GM19463 (cell line): ENCODE data around the gene CPEB4.

ENCODE experiments used
- ATAC-seq: cut with Tn5 transposase; IDR thresholded peaks from one replicate; pipeline ENCODE4 v1.9.1; 2021; ENCODE audit warnings: mild to moderate bottlenecking, moderate library complexity; ENCODE audit not compliant: unreplicated experiment

The CPEB4 gene

DNA sequence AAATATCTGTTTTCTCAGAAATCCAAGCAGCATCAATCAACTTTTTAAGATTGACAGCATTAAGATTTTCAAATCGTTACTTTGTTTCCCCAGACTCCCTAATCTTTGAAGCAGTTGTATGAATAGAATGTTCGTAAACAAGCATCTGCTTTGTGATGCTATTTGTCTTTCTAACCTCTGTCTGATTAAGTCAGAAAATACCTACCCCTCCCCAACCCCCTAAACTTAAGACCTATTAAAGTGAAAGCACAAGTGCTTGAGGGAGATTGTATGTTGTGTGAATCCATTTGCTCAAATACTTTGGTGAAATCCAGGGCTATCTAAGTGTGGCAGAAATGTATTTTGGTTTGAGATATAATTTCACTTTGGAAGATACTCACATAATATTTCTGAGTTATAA is 53.0 kb downstream of the CPEB4 start:
- ATAC-seq, result no peak

DNA sequence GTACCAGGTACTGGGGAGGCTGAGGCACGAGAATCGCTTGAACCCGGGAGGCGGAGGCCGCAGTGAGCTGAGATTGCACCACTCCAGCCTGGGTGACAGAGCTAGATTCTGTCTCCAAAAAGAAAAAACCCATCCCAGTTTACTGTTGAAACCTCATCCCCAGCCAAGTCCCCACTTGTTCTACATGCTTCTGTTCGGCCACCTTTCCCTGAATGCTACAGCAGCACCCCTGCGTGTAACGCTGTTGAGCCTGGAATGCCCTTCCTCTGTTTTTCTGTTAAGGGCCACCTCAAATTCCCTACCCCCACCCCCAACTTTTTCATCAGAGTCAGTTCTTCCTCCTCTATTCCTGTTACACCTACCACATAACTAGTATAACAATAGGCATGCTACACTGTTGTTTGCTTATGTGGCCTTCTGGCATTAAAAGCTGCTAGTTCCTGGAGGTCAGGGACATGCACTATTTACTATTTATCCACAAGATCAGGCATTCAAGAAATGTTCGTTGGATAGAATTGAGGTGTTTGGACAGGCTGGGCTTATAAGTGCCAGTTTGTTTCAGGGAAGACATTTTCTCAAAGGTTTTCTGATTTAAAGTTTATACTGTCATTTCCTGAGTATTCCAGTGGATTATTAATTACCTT is 53.7 kb downstream of the CPEB4 start:
- no peak for ATAC-seq

DNA sequence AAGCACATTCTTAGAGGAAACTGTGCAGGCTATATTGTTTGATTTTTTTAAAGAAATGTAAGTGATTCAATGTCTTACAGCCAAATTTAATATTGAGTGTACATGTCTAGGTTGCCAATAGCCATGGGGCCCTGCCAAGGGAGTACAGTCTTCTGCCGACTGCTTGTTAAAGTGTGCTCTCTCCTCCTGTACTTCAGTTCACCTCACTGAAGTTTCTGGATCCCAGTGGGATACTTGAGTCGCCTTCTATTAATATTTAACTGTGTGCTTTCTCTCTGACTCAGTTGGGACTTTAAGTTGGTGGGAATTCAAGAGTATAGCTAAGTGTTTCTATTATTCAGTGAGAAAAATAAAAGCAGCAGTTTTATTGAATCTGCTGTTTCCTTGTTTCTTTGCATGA is 56.4 kb downstream of the CPEB4 start:
- no peak for ATAC-seq

DNA sequence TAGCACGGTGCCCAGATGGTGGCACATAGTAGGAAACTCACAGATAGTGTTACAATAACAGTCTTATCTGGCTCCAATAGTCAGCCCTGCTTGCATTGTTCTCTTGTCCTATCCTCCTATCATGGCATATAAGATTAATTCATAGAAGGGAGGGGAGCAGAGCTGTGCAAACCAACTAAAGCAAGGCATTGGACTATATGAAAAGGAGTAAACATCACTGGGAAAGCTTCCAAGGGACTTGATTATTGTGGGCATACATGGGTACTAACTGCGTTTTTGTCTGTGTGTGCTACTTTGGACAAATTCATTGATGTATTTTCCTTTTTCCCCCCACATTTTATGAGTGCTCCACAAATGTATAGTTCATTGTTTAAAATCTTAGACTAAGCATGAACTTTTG is 57.0 kb downstream of the CPEB4 start:
- no peak for ATAC-seq

DNA sequence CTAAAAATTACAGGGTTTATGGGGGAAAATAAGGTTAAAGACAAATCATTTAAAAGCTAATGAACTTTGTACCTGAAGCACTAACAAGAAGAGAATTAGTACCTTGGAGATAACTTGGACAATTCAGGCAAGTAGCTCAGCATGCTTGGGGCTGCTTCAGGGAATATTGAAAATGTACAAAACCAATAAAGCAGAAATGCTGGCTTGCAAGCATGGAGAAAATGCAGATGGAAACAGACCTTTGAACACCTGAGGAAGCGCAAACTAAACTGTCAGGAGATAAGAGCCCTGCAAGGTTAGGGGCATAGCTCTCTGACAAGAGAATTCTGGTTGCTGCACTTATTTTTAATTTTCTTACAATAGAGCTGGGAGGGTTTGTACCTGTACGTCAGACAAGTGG is 58.2 kb downstream of the CPEB4 start:
- ATAC-seq, result no peak

DNA sequence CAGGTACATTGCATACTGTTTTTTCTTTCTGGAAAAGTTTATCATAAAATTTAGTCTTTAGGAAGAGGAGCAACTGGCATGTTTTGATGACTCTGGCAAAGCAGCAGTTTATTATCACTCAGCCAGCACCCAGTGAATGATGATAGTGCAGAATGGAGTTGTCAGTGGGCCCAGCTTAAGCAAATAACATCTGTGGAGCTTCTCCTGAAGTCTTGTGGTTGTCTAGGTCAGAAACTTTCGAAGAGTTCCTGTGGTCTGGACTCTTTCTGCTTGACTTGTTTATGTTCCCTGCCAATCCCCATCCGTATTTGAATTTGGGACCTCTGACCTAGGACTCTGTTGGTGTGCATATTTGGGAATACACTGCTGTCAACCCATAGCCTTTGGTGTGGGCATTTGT is 62.7 kb downstream of the CPEB4 start:
- no peak for ATAC-seq

DNA sequence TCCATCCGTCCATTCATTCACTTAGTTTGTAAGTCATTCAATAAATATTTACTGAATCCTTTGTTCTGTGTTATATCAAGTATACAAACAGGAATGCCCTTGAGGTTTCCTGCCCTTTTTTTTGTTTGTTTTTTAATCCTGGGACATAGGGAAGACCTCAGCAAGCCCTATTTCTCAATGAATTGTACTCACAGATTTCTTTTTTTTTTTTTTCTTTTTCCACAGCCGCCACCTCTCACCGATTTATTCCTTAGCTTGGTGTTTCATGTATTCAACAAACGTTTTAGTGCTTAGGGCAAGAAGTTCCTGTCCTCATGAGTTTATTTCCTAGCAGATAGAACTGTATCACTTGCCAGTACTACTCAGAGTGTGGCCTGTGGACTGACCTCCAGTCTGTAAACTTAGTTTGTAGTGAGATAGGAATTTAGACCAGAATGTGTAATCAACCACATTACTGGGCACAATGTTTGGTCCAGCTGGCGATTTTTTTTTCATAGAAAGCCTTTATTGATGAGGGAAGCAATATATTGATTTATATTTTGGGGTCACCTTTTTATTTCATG is 65.5 kb downstream of the CPEB4 start:
- no peak for ATAC-seq

DNA sequence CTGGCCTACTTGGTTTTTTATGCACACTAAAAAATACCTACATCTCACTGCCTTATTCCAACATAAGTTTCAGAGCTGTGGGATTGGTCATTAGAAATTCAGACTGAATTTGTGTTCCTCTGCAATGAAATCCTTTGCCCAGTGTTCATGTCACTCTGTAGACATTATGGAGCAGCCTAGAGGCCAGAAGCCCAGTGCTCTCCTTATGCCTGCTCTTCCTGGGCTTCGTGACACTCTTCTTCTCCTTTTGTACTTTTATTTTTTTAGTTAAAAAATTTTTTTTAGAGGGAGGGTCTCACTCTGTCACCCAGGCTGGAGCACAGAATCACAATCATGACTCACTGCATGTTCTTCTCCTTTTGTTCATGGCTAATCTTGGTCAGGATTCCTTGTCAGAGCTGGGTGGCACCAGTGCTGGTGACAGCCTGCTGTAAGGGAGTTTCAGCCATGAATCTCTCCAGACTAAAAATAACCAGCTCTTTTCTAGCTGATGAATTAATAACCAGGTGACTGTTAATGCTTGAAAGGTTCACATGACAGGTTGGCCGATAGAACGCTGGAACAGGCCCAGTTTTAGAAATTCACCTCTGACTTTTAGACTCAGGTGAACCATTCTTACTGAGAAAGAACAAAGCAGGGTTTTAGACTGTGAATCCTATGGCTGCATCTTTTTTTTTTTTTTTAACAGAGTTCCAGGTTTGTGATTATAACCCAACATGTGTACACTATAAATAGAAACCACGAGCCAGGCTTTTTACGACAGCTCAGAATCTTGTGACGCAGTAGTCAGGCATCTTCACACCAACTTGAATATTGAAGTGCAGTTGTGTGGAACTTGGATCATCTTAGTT is 66.7 kb downstream of the CPEB4 start:
- peak; percentile 86 for ATAC-seq

DNA sequence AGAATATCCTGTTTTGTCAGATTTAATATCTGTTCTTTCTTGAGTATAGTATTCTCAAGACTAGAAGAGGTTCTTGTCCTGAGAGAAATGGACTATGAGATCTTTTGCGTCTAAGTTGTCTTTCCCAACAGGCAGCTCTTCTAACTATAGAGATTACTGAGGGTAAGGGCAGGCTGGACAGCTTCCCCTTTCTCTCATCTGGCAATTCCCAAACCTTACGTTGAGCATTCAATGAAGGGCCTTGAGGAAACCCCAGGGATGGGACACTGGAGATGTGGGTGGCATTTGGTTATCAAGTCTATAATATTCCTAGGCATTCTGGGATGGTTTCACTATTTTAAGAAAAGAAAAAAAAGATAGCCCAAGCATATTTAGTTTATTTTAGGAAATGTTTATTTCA is 72.8 kb downstream of the CPEB4 start:
- no peak for ATAC-seq

DNA sequence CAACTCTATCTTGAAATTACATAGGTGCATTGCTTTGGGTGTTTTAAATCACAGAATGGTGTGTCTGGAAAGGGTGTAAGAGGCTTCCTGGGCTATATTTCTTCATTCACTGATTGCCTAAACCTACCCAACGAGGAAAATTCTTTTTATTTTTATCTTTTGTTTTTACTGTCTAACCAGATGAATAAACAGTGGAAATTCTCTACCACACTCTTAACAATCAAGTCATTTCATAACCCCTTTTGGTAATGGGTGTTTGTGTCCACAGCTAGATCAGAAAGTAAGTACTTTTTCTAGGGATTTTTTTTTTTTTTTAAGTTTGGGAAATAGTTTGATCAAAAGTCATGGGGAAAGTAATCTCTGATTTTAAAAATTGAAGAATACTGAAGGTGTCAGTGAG is 73.3 kb downstream of the CPEB4 start:
- no peak for ATAC-seq

DNA sequence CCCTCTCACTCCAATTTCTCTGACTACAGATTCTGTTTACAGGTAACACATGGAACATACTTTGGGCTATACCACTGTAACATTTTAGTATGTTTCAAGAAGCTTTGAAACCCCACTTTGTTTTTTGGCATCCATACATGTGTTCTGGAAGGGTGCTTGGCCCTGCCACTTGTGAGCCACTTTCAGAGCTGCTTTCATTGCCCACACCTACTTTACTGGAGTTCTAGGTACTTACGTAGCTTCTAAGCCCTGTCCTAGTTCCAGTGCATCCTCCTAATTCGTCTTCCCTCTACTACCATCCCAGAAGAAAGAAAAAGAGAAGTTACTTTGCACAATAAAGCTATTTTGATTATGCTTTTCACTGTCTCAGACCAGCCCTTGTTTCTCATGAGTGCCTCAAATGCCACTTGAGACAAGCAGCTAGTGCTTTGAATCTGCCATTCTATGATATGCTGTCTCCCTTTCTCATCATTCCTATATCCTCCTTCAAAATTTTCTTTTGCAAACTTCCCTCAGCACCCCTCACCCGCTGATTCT is 74.4 kb downstream of the CPEB4 start:
- no peak for ATAC-seq

DNA sequence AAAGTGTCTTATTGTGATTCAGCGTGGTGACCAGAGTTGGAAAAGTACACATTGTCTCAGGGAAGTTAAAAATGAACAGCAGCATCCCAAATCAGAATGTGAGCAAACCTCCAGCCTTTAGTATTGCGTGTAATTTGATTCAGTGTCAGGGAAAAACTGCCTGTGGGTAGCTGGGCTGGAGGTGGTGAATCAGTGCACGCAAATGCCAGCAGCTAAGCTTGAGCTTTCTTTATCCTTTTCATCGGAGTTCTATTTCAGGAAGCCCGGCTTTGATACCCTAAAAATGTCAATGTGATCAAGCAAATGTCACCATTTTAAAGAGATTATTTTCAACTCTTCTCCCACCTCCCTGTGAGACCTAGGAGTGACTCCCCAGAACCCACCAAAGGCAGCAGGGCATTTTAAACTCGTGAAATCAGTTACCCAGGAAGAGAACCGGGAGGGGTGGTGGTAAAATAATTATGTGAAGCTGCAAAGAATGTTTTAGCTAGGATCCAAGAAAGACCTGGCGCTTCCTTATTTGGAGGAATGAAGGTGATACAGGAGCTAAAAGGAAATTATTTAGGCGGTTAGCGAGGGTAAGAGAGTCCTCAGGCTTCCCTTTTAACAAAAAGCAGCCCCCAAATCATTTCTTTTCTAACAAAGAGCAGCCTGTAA is 75.2 kb downstream of the CPEB4 start:
- no peak for ATAC-seq

DNA sequence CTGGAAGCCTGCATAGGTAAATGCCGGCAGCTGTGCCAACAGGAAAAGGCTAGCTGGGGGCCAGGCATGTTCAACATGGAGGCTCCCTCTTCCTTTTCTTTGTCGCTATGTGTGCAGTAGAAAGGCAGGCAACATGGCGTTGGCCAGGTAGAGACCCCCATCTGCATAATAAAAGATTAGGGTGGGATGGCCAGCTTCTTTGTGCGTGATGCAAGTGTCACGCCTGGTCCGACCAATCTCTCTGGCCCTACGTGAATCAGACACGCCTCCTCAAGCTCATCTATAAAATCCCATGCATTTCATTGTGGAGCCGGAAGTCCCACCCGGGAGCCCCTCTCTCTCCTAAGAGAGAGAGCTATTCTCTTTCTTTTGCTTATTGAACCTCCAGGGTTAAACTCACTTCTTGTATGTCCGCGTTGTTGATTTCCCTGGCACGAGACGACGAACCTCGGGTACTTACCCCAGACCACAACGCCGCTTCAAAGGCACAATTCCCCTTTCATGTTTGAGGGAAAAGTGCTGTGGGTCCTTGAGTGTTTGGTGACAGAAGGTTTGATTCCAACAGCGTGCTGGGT is 75.8 kb downstream of the CPEB4 start:
- no peak for ATAC-seq

DNA sequence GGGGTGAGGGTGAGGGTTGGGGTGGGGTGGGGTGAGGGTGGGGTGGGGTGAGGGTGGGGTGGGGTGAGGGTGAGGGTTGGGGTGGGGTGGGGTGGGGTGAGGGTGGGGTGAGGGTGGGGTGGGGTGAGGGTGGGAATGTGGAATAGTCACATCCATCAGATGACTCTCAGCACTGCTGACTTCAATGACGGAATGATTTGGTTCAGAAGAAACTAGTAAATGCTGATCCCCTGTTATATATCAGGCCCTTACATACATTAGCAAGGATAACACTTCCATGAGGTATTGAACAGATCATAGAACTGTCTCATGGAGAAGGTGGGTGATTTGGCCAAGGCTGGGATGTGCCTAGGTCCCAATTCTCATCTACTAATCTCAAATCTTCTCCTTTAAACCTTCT is 76.4 kb downstream of the CPEB4 start:
- ATAC-seq, result no peak

DNA sequence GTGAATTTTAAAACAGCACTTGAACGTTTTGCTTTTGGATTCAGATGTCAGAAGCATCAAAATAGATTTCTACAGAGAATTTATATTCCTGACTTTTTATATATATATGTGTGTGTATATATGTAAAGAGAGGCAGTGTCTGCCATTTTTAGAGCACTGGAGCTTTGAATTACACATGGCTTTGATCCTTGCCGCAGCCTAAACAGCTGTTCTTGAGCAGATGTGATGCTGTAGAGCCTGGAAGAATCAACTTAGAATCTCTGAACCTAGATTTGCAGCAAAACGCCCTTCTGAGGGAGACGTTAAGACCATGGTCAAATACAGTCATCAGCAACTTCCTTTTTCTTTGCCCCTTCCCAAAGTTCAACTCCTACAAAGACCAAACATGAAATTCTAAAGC is 79.1 kb downstream of the CPEB4 start:
- no peak for ATAC-seq

DNA sequence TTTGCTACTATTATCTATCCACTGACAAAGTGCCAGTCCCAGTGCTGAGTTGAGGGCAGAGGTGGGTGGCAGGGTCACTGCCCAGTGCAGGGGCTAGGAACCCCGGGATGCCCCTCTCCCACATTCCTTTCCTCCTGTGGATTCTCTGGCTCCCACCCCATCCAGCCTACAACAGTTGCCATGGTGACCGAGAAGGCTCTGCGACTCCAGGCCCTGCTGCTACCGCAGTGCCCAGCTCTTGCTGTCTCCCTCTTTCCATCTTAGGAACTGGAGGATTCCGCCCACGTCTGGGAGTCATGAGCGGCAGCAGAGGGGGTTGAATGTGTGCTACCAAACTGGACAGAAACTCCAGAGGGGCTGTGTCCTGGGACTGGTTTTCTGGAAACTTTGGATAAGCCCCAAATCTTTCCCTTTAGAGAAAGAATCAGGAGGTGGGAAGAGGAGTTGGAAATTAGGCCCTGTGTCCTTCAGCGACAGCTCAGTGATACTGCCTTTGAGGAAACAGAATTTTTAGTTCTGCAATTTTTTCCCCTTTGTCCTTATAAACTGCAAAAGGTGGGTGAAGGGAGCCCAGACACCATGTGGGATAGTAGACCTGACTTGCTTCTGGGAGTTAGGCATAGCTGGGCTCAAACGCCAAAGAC is 80.1 kb downstream of the CPEB4 start:
- ATAC-seq, result no peak

DNA sequence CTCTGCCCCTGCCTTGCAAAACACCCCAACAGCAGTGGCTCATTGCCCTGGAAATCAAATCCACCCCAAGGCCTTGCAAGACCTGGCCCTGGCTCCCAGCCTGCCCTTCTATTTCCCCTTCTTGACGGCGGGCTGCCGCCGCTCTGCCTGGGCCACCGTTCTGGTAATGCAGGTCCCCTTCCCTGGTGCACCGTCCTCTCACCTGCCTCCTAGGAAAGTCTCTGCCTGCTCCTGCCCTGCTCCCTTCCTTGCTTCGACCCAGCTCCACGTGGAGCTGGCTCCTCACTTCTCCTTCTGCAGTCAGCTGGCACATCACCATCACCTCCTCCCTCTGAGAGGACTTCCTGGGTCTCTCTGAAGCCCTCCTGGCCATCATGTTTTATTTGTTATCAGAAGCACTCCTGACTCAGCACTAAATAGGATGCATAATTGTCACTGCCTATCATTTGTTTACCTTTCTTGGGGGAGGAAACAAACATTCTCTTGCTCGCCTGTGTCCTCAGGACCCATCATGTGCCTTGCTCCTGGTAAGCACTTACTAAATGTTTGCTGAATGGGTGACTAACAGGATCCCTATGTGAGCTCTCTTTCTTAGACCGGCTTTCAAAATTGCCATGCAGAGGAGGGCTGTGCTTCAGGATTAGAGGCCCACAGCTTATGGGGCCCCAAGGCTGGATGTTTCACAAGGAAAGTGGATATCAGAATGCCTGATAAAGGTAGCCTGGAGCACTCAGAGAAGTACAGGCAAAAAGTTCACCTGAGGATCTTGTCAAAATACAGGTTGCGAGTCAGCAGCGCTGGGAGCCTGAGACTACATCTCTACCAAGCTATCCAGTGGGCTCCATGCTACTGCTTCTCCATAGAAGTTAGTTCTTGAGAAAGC is 81.3 kb downstream of the CPEB4 start:
- no peak for ATAC-seq

DNA sequence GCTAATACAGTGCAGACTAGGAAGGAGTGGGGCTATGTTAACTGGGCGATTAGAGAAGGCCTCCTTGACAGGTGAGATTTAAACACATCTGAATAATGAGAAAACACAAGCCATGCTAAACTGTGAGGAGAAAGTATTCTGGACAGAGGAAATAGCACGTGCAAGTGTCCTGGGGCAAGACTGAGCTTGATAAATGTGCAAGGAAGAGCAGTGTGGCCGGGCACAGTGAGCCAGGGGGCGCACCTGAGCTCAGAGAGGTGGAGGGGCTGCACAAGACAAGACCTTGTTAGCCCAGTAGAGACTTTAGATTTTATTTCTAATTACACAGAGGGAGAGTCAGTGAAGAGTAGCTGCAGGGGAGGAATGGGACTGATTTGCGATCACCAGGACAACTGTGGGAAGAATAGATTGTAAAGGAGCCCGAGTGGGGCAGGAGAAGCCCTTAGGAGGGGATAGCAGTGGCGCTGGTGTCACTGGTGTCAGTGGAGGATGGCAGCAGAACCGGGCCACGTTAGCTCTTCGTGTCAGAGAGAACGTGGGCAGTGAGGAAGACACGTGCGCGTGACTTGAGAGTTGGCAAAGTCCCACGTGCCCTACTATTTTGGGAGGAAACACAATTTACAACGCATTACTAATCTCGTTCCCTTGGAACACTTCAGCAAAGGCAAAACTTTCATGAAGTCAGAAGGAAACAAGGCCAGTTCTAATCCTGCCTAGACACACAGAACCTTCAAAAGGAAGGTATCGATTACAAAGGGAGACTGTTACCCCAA is 82.9 kb downstream of the CPEB4 start:
- ATAC-seq, result no peak
